WTC11 (cell line): ENCODE data around the gene TH. TPM values are rescaled to one million over a fixed set of nuclear protein-coding genes. Genes with fewer than 3 reads are reported as not detected.

Source experiments
- ATAC-seq: fragments of 200-7000 bp; cut with Tn5 transposase; 2 replicates; pipeline ENCODE4 v1.10.0; 2021; ENCODE audit warnings: mild to moderate bottlenecking, moderate library complexity
- CTCF ChIA-PET: fragments of 300-600 bp; sonication (Branson Sonifier 250); formaldehyde crosslinking; loops from one replicate; lab custom pipeline; 2021; ENCODE audit warnings: antibody characterized with exemption; lab: Charles Lee
- POLR2A ChIA-PET: fragments of 350-600 bp; sonication (Branson Sonifier 250); formaldehyde crosslinking; loops from one replicate; lab custom pipeline; 2021; ENCODE audit warnings: antibody characterized with exemption; lab: Charles Lee
- DNase-seq: peaks from one replicate; pipeline ENCODE4 v3.0.0; 2021; ENCODE audit warnings: low spot score
- H3K27ac Mint-ChIP-seq: 2 replicates; pipeline ENCODE4 v1.8.0; 2021; ENCODE audit warnings: mixed read lengths
- H3K27me3 Mint-ChIP-seq: 2 replicates; pipeline ENCODE4 v1.8.0; 2021; ENCODE audit warnings: low read depth, mild to moderate bottlenecking, moderate library complexity, mixed read lengths
- H3K36me3 Mint-ChIP-seq: 2 replicates; pipeline ENCODE4 v1.8.0; 2021; ENCODE audit warnings: mixed read lengths
- H3K4me1 Mint-ChIP-seq: 2 replicates; pipeline ENCODE4 v1.8.0; 2022; ENCODE audit warnings: mixed read lengths
- H3K4me3 Mint-ChIP-seq: 2 replicates; pipeline ENCODE4 v1.8.0; 2021; ENCODE audit warnings: mild to moderate bottlenecking, moderate library complexity, mixed read lengths
- H3K9me3 Mint-ChIP-seq: 2 replicates; pipeline ENCODE4 v1.8.0; 2021; ENCODE audit warnings: mixed read lengths
- ELF4 ChIP-seq: sonication (generic); formaldehyde crosslinking; IDR thresholded peaks from 2 replicates; pipeline ENCODE4 v1.8.1; 2022; ENCODE audit warnings: low read depth, mild to moderate bottlenecking, moderate library complexity, missing genetic modification reagents
- EMX1 ChIP-seq: fragments of 250-450 bp; sonication (Bioruptor Pico); IDR thresholded peaks from 2 replicates; pipeline ENCODE4 v1.8.0; 2021; ENCODE audit warnings: mild to moderate bottlenecking
- FOXK1 ChIP-seq: sonication (generic); formaldehyde crosslinking; IDR thresholded peaks from 2 replicates; pipeline ENCODE4 v1.8.0; 2022; ENCODE audit warnings: mild to moderate bottlenecking, moderate library complexity, missing genetic modification reagents
- GABPB1 ChIP-seq: sonication (generic); formaldehyde crosslinking; IDR thresholded peaks from 2 replicates; pipeline ENCODE4 v1.8.1; 2023; ENCODE audit warnings: mild to moderate bottlenecking, missing genetic modification reagents
- KAT7 ChIP-seq: sonication (generic); formaldehyde crosslinking; IDR thresholded peaks from 2 replicates; pipeline ENCODE4 v1.8.1; 2023; ENCODE audit warnings: missing genetic modification reagents, mild to moderate bottlenecking, borderline replicate concordance
- NFYB ChIP-seq: sonication (generic); formaldehyde crosslinking; conservative IDR thresholded peaks from 2 replicates; pipeline ENCODE4 v1.8.0; 2022; ENCODE audit warnings: low read depth, missing genetic modification reagents
- NR2C2 ChIP-seq: sonication (generic); formaldehyde crosslinking; IDR thresholded peaks from 2 replicates; pipeline ENCODE4 v1.8.0; 2022; ENCODE audit warnings: mild to moderate bottlenecking, missing genetic modification reagents
- RORB ChIP-seq: fragments of 250-450 bp; sonication (Bioruptor Pico); IDR thresholded peaks from 2 replicates; pipeline ENCODE4 v1.9.0; 2021; ENCODE audit warnings: mild to moderate bottlenecking
- ZNF138 ChIP-seq: sonication (generic); formaldehyde crosslinking; conservative IDR thresholded peaks from 2 replicates; pipeline ENCODE4 v1.8.1; 2022; ENCODE audit warnings: mild to moderate bottlenecking, moderate library complexity, missing genetic modification reagents
- ZNF423 ChIP-seq: fragments of 250-450 bp; sonication (Bioruptor Pico); IDR thresholded peaks from 2 replicates; pipeline ENCODE4 v2.1.2; 2022; ENCODE audit warnings: mild to moderate bottlenecking, moderate library complexity
- ZNF671 ChIP-seq: fragments of 250-450 bp; sonication (Bioruptor Pico); IDR thresholded peaks from 2 replicates; pipeline ENCODE4 v1.8.0; 2021; ENCODE audit warnings: mild to moderate bottlenecking
- total RNA-seq: library from RNA; stranded (reverse); gene quantifications from 3 replicates; pipeline ENCODE4 v1.2.3, GENCODE V29; 2021
- TF ChIP-seq, protein P1 (sequence below): sonication (generic); formaldehyde crosslinking; IDR thresholded peaks from 2 replicates; pipeline ENCODE4 v1.8.1; 2022; ENCODE audit warnings: low read depth, mild to moderate bottlenecking, moderate library complexity, missing genetic modification reagents, borderline replicate concordance
- TF ChIP-seq, protein P2 (sequence below): fragments of 250-450 bp; sonication (Bioruptor Pico); IDR thresholded peaks from 2 replicates; pipeline ENCODE4 v1.9.0; 2021; ENCODE audit warnings: mild to moderate bottlenecking, borderline replicate concordance
- TF ChIP-seq, protein P3 (sequence below): sonication (generic); formaldehyde crosslinking; IDR thresholded peaks from 2 replicates; pipeline ENCODE4 v1.8.0; 2023; ENCODE audit warnings: mild to moderate bottlenecking, missing genetic modification reagents
- TF ChIP-seq, protein P4 (sequence below): sonication (generic); formaldehyde crosslinking; IDR thresholded peaks from 2 replicates; pipeline ENCODE4 v1.8.0; 2022; ENCODE audit warnings: mild to moderate bottlenecking, missing genetic modification reagents
- TF ChIP-seq, protein P5 (sequence below): sonication (generic); formaldehyde crosslinking; IDR thresholded peaks from 2 replicates; pipeline ENCODE4 v1.8.1; 2022; ENCODE audit warnings: mild to moderate bottlenecking, missing genetic modification reagents, moderate library complexity, borderline replicate concordance
- TF ChIP-seq, protein P6 (sequence below): sonication (generic); formaldehyde crosslinking; IDR thresholded peaks from 2 replicates; pipeline ENCODE4 v1.8.0; 2023; ENCODE audit warnings: missing genetic modification reagents

TH gene
- total RNA-seq, 1 experiment from 2014 or later: not detected

DNA sequence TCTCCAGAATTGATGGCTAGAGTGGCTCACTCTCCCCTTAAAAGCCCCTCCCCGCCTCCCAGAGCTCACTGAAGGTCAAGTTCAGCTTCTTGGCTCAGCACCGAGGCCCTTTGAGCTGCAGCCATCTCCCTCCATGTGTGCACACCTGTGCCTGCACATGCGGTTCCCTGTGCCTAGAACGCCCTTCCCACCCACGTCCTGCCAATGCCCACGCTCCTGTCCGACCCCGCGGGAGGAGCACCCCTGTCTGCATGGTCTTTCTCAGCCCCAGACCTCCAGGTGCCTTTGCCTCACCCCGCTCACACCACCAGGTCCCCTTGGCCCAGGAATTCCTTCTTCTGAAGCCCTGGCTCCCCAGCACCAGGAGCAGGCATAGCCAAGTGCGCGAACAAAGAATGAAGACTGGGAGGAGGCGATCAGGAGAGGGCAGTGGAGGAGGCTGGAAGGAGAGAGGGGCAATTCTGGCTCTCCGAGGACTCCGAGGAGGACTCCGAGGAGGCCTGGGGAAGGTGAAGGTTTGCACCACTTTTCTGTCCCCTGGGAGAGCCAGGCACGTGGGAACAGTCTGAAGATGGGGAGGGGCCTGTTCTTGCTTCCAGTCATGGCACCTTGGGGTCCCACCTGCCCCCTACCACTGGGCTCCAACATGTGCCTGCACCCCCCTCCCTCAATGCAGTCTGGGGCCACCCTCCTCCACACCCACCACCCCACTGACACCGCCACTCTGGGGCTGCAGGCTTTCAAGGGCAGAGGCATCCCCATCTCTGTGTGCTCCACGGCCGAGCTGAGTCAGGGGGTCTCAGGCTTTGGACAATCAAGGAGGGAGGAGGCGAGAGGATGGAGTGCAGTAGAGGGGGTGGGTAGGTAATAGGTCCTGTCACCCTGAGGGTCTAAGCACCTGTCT is 50.1 kb downstream of the TH start:
- Mint-ChIP-seq H3K4me1 (no peaks in the 10 kb centered on the region; the same call in 1 of the 2 replicates), H3K9me3 (peaks cover 18% of the 10 kb centered on the region), H3K27ac (no peak overlapping the region), H3K4me3 (no peak overlapping the region), H3K36me3 (peaks cover 11% of the 10 kb centered on the region), H3K27me3 (peaks cover 12% of the 10 kb centered on the region)
- ATAC-seq: no peak
- CTCF ChIA-PET: interaction anchor here (0.7 to 1.9 kb wide), 4 partner anchors 16 to 47 kb away, joined by 3 to 23 read pairs (median 4); no protein-coding TSS in a partner anchor
- TF ChIP-seq FOXK1 (CRISPR knock-in tag) (no peak), ZNF138 (CRISPR knock-in tag) (no peak), RORB (CRISPR knock-in tag) (no peak), EMX1 (CRISPR knock-in tag) (no peak), NFYB (CRISPR knock-in tag) (no peak), ZNF671 (no peak), KAT7 (CRISPR knock-in tag) (no peak)
- TF ChIP-seq, protein P1, sequence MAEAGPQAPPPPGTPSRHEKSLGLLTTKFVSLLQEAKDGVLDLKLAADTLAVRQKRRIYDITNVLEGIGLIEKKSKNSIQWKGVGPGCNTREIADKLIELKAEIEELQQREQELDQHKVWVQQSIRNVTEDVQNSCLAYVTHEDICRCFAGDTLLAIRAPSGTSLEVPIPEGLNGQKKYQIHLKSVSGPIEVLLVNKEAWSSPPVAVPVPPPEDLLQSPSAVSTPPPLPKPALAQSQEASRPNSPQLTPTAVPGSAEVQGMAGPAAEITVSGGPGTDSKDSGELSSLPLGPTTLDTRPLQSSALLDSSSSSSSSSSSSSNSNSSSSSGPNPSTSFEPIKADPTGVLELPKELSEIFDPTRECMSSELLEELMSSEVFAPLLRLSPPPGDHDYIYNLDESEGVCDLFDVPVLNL (CRISPR knock-in tag): no peak
- TF ChIP-seq, protein P2, sequence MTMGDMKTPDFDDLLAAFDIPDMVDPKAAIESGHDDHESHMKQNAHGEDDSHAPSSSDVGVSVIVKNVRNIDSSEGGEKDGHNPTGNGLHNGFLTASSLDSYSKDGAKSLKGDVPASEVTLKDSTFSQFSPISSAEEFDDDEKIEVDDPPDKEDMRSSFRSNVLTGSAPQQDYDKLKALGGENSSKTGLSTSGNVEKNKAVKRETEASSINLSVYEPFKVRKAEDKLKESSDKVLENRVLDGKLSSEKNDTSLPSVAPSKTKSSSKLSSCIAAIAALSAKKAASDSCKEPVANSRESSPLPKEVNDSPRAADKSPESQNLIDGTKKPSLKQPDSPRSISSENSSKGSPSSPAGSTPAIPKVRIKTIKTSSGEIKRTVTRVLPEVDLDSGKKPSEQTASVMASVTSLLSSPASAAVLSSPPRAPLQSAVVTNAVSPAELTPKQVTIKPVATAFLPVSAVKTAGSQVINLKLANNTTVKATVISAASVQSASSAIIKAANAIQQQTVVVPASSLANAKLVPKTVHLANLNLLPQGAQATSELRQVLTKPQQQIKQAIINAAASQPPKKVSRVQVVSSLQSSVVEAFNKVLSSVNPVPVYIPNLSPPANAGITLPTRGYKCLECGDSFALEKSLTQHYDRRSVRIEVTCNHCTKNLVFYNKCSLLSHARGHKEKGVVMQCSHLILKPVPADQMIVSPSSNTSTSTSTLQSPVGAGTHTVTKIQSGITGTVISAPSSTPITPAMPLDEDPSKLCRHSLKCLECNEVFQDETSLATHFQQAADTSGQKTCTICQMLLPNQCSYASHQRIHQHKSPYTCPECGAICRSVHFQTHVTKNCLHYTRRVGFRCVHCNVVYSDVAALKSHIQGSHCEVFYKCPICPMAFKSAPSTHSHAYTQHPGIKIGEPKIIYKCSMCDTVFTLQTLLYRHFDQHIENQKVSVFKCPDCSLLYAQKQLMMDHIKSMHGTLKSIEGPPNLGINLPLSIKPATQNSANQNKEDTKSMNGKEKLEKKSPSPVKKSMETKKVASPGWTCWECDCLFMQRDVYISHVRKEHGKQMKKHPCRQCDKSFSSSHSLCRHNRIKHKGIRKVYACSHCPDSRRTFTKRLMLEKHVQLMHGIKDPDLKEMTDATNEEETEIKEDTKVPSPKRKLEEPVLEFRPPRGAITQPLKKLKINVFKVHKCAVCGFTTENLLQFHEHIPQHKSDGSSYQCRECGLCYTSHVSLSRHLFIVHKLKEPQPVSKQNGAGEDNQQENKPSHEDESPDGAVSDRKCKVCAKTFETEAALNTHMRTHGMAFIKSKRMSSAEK (CRISPR knock-in tag): no peak
- TF ChIP-seq, protein P3, sequence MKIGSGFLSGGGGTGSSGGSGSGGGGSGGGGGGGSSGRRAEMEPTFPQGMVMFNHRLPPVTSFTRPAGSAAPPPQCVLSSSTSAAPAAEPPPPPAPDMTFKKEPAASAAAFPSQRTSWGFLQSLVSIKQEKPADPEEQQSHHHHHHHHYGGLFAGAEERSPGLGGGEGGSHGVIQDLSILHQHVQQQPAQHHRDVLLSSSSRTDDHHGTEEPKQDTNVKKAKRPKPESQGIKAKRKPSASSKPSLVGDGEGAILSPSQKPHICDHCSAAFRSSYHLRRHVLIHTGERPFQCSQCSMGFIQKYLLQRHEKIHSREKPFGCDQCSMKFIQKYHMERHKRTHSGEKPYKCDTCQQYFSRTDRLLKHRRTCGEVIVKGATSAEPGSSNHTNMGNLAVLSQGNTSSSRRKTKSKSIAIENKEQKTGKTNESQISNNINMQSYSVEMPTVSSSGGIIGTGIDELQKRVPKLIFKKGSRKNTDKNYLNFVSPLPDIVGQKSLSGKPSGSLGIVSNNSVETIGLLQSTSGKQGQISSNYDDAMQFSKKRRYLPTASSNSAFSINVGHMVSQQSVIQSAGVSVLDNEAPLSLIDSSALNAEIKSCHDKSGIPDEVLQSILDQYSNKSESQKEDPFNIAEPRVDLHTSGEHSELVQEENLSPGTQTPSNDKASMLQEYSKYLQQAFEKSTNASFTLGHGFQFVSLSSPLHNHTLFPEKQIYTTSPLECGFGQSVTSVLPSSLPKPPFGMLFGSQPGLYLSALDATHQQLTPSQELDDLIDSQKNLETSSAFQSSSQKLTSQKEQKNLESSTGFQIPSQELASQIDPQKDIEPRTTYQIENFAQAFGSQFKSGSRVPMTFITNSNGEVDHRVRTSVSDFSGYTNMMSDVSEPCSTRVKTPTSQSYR (CRISPR knock-in tag): no peak
- TF ChIP-seq, protein P4, sequence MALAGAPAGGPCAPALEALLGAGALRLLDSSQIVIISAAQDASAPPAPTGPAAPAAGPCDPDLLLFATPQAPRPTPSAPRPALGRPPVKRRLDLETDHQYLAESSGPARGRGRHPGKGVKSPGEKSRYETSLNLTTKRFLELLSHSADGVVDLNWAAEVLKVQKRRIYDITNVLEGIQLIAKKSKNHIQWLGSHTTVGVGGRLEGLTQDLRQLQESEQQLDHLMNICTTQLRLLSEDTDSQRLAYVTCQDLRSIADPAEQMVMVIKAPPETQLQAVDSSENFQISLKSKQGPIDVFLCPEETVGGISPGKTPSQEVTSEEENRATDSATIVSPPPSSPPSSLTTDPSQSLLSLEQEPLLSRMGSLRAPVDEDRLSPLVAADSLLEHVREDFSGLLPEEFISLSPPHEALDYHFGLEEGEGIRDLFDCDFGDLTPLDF: no peak
- POLR2A ChIA-PET: no interaction called here
- no peak for DNase-seq

DNA sequence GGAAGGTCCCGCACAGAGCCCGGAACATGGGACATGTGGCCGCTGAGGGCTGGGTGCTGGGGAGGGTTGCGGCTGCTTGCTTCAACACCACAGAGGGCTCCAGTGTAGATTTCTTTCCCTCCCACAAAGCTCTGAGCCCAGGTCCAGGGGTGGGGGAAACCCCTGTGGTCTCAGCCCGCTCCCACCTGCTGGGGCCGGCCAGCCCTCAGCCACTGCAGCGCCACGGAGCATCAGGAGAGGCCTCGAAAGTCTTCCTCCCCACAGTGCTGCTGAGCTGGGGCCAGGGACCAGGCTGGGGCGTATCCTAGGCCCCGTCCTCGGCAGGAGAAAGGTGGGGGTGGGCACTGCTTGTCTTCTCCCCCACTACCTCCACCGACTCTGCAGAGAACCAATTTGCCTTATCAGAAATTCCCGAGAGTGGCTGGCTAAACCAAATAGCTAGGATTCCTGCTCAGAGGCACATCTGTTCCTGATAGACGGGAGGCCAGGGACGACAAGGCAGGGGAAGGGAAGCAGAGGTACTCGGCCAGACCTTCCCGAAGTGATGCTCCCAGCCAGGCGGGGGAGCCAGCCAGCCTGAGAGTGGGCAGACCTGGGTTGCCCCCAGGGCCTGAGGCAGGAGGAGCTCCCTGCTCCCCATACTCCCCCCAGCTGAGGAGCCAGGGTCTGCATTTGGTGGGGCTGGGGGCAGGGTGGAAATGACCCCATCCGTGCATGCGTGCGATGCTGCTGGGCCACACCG is 51.1 kb downstream of the TH start:
- ChIA-PET CTCF (interaction anchor here (0.7 to 1.9 kb wide), 5 partner anchors 17 to 46 kb away, joined by 3 to 23 read pairs (median 4); partner anchors contain the start of gene IGF2), POLR2A (no interaction called here)
- Mint-ChIP-seq H3K9me3 (peaks cover 26% of the 10 kb centered on the region), H3K36me3 (peaks cover 16% of the 10 kb centered on the region), H3K4me1 (no peaks in the 10 kb centered on the region; the same call in 1 of the 2 replicates), H3K27me3 (peaks cover 17% of the 10 kb centered on the region), H3K27ac (no peak overlapping the region), H3K4me3 (no peak overlapping the region)
- DNase-seq: no peak
- peak; percentile 75 for ATAC-seq
- TF ChIP-seq, protein P5, sequence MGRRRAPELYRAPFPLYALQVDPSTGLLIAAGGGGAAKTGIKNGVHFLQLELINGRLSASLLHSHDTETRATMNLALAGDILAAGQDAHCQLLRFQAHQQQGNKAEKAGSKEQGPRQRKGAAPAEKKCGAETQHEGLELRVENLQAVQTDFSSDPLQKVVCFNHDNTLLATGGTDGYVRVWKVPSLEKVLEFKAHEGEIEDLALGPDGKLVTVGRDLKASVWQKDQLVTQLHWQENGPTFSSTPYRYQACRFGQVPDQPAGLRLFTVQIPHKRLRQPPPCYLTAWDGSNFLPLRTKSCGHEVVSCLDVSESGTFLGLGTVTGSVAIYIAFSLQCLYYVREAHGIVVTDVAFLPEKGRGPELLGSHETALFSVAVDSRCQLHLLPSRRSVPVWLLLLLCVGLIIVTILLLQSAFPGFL (CRISPR knock-in tag): no peak
- no peak for TF ChIP-seq NR2C2 (CRISPR knock-in tag)
- TF ChIP-seq ZNF423: no peak
- TF ChIP-seq ELF4 (CRISPR knock-in tag): no peak
- TF ChIP-seq, protein P6, sequence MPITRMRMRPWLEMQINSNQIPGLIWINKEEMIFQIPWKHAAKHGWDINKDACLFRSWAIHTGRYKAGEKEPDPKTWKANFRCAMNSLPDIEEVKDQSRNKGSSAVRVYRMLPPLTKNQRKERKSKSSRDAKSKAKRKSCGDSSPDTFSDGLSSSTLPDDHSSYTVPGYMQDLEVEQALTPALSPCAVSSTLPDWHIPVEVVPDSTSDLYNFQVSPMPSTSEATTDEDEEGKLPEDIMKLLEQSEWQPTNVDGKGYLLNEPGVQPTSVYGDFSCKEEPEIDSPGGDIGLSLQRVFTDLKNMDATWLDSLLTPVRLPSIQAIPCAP (CRISPR knock-in tag): no peak
- TF ChIP-seq GABPB1: no peak
- TF ChIP-seq, protein P1 (CRISPR knock-in tag): no peak
